AG09309 (cell line): ENCODE results near the gene WFDC1.

Source experiments
- DNase-seq: peaks from one replicate; pipeline ENCODE4 v3.0.0-alpha.2; 2010; ENCODE audit warnings: low read depth
- H3K4me3 ChIP-seq: 2 replicates; pipeline ENCODE4 v1.5.1; 2011; ENCODE audit warnings: mild to moderate bottlenecking, low read depth, low read length, moderate library complexity; ENCODE audit not compliant: control insufficient read depth
- CTCF ChIP-seq: IDR thresholded peaks from 2 replicates; pipeline ENCODE4 v1.5.1; 2011; ENCODE audit warnings: mild to moderate bottlenecking, low read depth, low read length, inconsistent platforms; ENCODE audit not compliant: insufficient read depth, control insufficient read depth; ENCODE audit errors: missing control alignments

The WFDC1 gene

GRCh38 chr16:84295203-84295860 is 654 bp downstream of the WFDC1 start:
- no peak for TF ChIP-seq CTCF
- peak overlapping the region; percentile 18 for H3K4me3 ChIP-seq
- no peak for DNase-seq

GRCh38 chr16:84298376-84298899 is 3.8 kb downstream of the WFDC1 start:
- TF ChIP-seq CTCF = no peak
- DNase-seq = no peak
- H3K4me3 ChIP-seq = no peak overlapping the region

GRCh38 chr16:84299734-84300440 is 5.2 kb downstream of the WFDC1 start:
- DNase-seq = no peak
- no peak overlapping the region for H3K4me3 ChIP-seq

GRCh38 chr16:84302111-84302954 is 7.7 kb downstream of the WFDC1 start:
- TF ChIP-seq CTCF = no peak
- H3K4me3 ChIP-seq = no peak overlapping the region
- no peak for DNase-seq

More at GRCh38 chr16:84299734-84300440, 5.2 kb downstream of the WFDC1 start:
- no peak for TF ChIP-seq CTCF

GRCh38 chr16:84303023-84303422 is 8.3 kb downstream of the WFDC1 start:
- H3K4me3 ChIP-seq = no peak overlapping the region
- peak; percentile 50 for DNase-seq
- no peak for TF ChIP-seq CTCF

GRCh38 chr16:84303516-84303915 is 8.8 kb downstream of the WFDC1 start:
- TF ChIP-seq CTCF = no peak
- no peak overlapping the region for H3K4me3 ChIP-seq
- no peak for DNase-seq
